HUES64 (cell line): ENCODE data around the gene VPS9D1. TPM values are rescaled to one million over a fixed set of nuclear protein-coding genes. Genes with fewer than 3 reads are reported as not detected.
A peak's percentile ranks its signal among the peaks of the same experiment; 100 is the strongest.

ENCODE experiments used
- H3K27ac ChIP-seq: 2 replicates; pipeline ENCODE4 v1.7.0; 2013; ENCODE audit warnings: low read depth, low read length, inconsistent platforms
- H3K27me3 ChIP-seq: 2 replicates; pipeline ENCODE4 v1.6.1; 2013; ENCODE audit warnings: mild to moderate bottlenecking, low read length; ENCODE audit not compliant: insufficient read depth
- H3K36me3 ChIP-seq: 2 replicates; pipeline ENCODE4 v1.6.1; 2013; ENCODE audit warnings: mild to moderate bottlenecking, low read length; ENCODE audit not compliant: insufficient read depth
- H3K4me1 ChIP-seq: 2 replicates; pipeline ENCODE4 v1.6.1; 2013; ENCODE audit warnings: mild to moderate bottlenecking, low read length, moderate library complexity; ENCODE audit not compliant: insufficient read depth
- H3K4me3 ChIP-seq: 2 replicates; pipeline ENCODE4 v1.5.1; 2013; ENCODE audit warnings: mild to moderate bottlenecking, low read length, moderate library complexity
- H3K9ac ChIP-seq: 2 replicates; pipeline ENCODE4 v1.6.1; 2013; ENCODE audit warnings: mild to moderate bottlenecking, low read depth, low read length
- H3K9me3 ChIP-seq: 2 replicates; pipeline ENCODE4 v1.6.1; 2013; ENCODE audit warnings: low read depth, low read length; ENCODE audit not compliant: insufficient read depth
- WGBS: fragments of 150-250, 120-280 bp; methylation state at CpG from one replicate; pipeline ENCODE4 v1.1.7; 2013; ENCODE audit warnings: missing lambda C conversion rate; 5-methylcytosine and 5-hydroxymethylcytosine counted together
- polyA plus RNA-seq, 2 experiments: library from polyadenylated mRNA; stranded (reverse); fragments of 50-300 nt; gene quantifications; one replicate each; pipeline ENCODE4 v1.2.3, GENCODE V29; 2013

The VPS9D1 gene
- polyA plus RNA-seq (2013, experiment 1 of 2): 3.5 TPM
- polyA plus RNA-seq (2013, experiment 2 of 2): 7.5 TPM

DNA sequence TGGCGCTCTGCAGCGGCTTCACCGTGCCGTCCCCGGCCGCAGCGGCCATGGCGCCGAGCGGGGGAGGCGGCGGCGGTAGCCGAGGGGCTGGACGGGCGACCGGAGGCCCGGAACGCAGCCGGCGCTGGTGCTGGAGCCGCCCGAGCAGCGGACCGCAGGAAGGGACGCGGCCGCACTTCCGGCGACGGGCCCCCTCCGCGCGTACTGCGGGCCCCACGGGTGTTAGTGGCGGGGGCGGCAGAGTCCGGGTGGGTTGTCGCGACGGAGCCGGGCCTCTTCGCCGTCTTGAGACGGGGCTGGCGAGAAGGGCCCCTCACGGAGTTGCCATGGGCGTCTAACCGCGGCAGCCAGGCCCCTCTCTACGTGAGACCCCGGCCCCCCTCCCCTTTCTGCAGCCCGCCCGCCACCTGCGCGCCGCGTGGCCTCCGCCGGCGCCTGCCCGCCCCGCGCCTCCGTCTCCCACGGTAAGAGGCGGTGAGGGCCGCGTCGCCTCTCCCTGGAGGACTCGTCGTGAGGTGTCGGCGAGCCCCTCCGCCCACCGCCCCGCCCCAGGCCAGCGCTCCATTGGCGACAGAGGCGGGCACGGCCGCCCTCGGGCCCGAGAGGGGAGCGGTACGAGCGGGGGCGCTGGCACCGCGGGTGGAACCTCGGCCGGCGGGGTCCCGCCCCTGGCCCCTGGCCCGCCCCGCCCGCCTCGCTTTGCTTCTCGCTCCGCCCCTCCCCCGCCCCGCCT is at the start of gene VPS9D1, which contains the start of gene ZNF276:
Gene VPS9D1 (minus strand): TSS at position 86 of the 733 bp plus-strand sequence. CDS start 37 bp downstream, at position 49.
Gene ZNF276 (plus strand): TSS at position 725 of the 733 bp plus-strand sequence. CDS start 104 bp downstream, outside the sequence.
- peaks cover 5% of the 10 kb centered on the region; the same call in 1 of the 2 replicates for H3K4me1 ChIP-seq
- H3K27me3 ChIP-seq: peaks cover 38% of the 10 kb centered on the region
- H3K36me3 ChIP-seq: peaks cover 18% of the 10 kb centered on the region
- H3K27ac ChIP-seq: peak within 1 kb of the TSS; percentile 85; the same call in 1 of the 2 replicates
- WGBS: under 1% methylated on average over 102 of the region's 103 CpGs
- peak within 1 kb of the TSS; percentile 85 for H3K9ac ChIP-seq
- H3K4me3 ChIP-seq: peak within 1 kb of the TSS; percentile 67
- H3K9me3 ChIP-seq: no peaks in the 10 kb centered on the region

GRCh38 chr16:89770367-89770766 is 49.7 kb upstream of the VPS9D1 start:
- H3K4me1 ChIP-seq: no peaks in the 10 kb centered on the region
- no peak overlapping the region for H3K9ac ChIP-seq
- H3K27me3 ChIP-seq: no peaks in the 10 kb centered on the region
- no peaks in the 10 kb centered on the region for H3K9me3 ChIP-seq
- H3K36me3 ChIP-seq: peaks cover 94% of the 10 kb centered on the region
- no peak overlapping the region for H3K27ac ChIP-seq
- WGBS: 95% methylated on average over 16 of the region's 16 CpGs
- no peak overlapping the region for H3K4me3 ChIP-seq

DNA sequence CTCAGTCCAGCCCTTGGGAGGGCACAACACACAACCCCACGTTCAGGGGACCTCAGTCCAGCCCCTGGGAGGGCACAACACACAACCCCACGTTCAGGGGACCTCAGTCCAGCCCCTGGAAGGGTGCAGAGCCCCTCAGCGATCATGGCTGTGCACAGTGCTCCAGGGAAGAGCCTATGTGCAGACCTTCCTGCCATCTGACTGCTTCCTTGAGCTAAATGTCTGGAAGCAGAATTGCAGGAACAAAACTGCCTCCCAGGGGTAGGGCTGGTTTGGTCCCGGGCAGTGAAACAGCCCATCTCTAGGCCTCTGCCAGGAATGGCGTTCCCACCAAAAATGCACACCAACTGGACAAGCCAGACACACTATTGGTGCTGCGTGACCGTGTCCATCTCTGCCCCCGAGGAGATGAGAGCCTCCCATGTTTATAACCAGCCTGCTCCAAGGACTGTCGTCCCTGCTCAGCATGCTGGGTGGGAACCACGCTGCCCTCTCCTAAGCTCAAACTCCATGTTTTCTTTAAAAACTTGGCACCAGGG is 44.7 kb upstream of the VPS9D1 start:
- Histone ChIP-seq H3K9ac (no peak overlapping the region), H3K27ac (no peak overlapping the region)

DNA sequence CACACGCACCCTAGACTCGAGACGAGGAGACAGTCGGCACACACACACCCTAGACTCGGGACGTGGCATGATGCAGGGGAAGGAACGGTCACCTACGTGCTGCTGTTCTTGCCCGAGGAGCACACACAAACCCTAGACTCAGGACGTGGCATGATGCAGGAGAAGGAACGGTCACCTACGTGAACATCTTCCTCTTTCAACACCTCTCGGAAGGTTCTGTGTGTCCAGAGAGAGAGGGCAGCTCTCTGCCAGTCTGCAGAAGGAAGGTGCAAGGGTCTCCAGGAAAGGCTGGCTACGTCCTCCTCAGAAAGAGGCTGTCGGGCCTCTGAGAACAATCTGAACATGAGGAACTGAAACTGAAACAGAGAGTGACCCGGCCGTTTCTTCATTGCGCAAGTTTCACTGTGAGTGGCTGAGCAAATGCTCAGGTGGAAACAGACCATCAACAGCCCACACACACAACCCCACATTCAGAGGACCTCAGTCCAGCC is 44.1 kb upstream of the VPS9D1 start:
- Histone ChIP-seq H3K9me3 (no peaks in the 10 kb centered on the region), H3K4me1 (no peaks in the 10 kb centered on the region), H3K9ac (no peak overlapping the region), H3K4me3 (no peak overlapping the region), H3K36me3 (peaks cover 95% of the 10 kb centered on the region), H3K27me3 (no peaks in the 10 kb centered on the region), H3K27ac (no peak overlapping the region)
- 96% methylated on average over 18 of the region's 18 CpGs for WGBS

More for the DNA sequence above, 44.7 kb upstream of the VPS9D1 start:
- Histone ChIP-seq H3K27me3 (no peaks in the 10 kb centered on the region), H3K4me3 (no peak overlapping the region), H3K4me1 (no peaks in the 10 kb centered on the region), H3K36me3 (peaks cover 95% of the 10 kb centered on the region), H3K9me3 (no peaks in the 10 kb centered on the region)
- 94% methylated on average over 10 of the region's 10 CpGs for WGBS

GRCh38 chr16:89761304-89761922 is 40.7 kb upstream of the VPS9D1 start:
- H3K27ac ChIP-seq: no peak overlapping the region
- no peaks in the 10 kb centered on the region for H3K27me3 ChIP-seq
- H3K4me3 ChIP-seq: no peak overlapping the region
- no peaks in the 10 kb centered on the region for H3K9me3 ChIP-seq
- H3K9ac ChIP-seq: no peak overlapping the region
- peaks cover 92% of the 10 kb centered on the region for H3K36me3 ChIP-seq
- 97% methylated on average over 17 of the region's 17 CpGs for WGBS
- H3K4me1 ChIP-seq: no peaks in the 10 kb centered on the region

DNA sequence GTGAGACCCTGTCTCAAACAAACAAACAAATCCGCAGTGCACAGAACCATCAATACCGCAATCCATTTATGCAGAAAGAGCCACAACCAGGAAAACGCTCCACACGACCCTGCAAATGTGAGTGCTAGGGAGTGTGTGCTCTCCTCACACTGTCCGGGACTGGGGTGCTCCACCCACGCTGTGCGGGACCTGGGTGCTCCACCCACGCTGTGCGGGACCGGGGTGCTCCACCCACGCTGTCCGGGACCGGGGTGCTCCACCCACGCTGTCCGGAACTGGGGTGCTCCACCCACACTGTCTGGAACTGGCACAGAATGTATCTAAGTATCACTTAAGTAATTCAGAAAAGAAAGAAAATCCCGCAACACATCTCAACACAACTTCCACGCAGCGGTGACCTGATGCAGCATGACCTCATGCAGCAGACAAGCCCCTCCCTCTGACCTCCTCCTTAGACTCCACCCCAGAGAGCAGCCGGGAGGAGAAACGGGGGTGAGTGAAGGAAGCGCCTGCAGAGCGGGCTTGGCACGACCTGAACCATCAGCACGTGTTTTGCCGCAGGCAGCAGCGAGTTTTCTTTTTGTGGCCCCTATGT is 39.1 kb upstream of the VPS9D1 start:
- peaks cover 88% of the 10 kb centered on the region for H3K36me3 ChIP-seq
- H3K27me3 ChIP-seq: no peaks in the 10 kb centered on the region
- no peak overlapping the region for H3K27ac ChIP-seq
- no peak overlapping the region for H3K4me3 ChIP-seq
- WGBS: 94% methylated on average over 26 of the region's 26 CpGs
- H3K9me3 ChIP-seq: no peaks in the 10 kb centered on the region
- no peak overlapping the region for H3K9ac ChIP-seq
- H3K4me1 ChIP-seq: no peaks in the 10 kb centered on the region

DNA sequence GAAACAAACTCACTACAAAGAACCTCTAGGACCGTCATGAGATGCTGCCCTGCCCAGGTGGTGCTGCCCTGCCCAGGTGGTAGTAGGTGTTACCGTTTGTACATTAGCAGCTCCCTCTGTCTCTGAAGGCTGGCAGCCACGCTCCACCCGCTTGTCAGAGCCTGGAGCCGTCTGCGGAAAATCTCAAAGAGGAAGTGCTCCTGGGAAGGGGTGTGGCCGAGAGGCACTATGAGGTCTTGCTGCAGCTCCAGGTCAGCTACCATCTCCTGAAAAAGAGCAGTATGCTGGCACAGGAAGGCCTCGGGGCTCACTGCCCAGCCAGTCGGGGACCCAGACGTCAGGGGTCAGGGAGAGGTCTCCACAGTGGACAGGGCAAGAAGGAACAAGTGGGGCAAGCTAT is 28.9 kb upstream of the VPS9D1 start:
- Histone ChIP-seq H3K27ac (no peak overlapping the region), H3K36me3 (peaks cover 73% of the 10 kb centered on the region)
- WGBS: 94% methylated on average over 10 of the region's 10 CpGs

GRCh38 chr16:89748921-89749320 is 28.2 kb upstream of the VPS9D1 start:
- H3K36me3 ChIP-seq: peaks cover 80% of the 10 kb centered on the region
- WGBS: 98% methylated on average over 11 of the region's 11 CpGs
- H3K9me3 ChIP-seq: no peaks in the 10 kb centered on the region

More for the DNA sequence above, 28.9 kb upstream of the VPS9D1 start:
- no peak overlapping the region for H3K9ac ChIP-seq
- H3K4me3 ChIP-seq: no peak overlapping the region
- no peaks in the 10 kb centered on the region for H3K4me1 ChIP-seq
- H3K27me3 ChIP-seq: no peaks in the 10 kb centered on the region
- no peaks in the 10 kb centered on the region for H3K9me3 ChIP-seq

GRCh38 chr16:89748076-89748475 is 27.4 kb upstream of the VPS9D1 start:
- H3K9ac ChIP-seq: no peak overlapping the region
- H3K4me1 ChIP-seq: no peaks in the 10 kb centered on the region
- H3K27ac ChIP-seq: no peak overlapping the region
- WGBS: 96% methylated on average over 9 of the region's 9 CpGs
- H3K4me3 ChIP-seq: no peak overlapping the region
- no peaks in the 10 kb centered on the region for H3K9me3 ChIP-seq
- no peaks in the 10 kb centered on the region for H3K27me3 ChIP-seq
- H3K36me3 ChIP-seq: peaks cover 83% of the 10 kb centered on the region

More at GRCh38 chr16:89748921-89749320, 28.2 kb upstream of the VPS9D1 start:
- Histone ChIP-seq H3K4me1 (no peaks in the 10 kb centered on the region), H3K27me3 (no peaks in the 10 kb centered on the region), H3K27ac (no peak overlapping the region), H3K9ac (no peak overlapping the region), H3K4me3 (no peak overlapping the region)

DNA sequence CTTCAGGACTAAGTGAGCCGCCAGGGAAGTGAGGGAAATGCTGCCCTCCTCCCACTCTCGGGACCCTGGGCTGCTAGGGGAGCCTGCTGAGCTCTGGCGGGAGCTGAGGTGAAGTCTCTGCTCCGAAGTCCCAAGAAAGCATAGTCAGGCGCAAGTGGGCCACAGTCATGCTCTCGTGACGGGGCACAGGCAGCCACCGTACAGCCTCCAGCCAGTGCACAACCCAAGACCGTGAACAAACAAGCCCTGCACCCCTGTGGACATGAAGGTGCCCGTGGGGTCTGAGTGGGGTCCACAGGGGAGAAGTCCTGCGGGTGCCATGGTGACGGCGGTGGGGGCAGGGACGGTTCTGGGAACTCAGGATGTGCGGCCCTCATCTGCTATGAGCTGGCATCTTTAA is 25.3 kb upstream of the VPS9D1 start:
- H3K4me3 ChIP-seq: no peak overlapping the region
- no peak overlapping the region for H3K9ac ChIP-seq
- no peaks in the 10 kb centered on the region for H3K4me1 ChIP-seq
- H3K36me3 ChIP-seq: peaks cover 93% of the 10 kb centered on the region
- no peak overlapping the region for H3K27ac ChIP-seq
- no peaks in the 10 kb centered on the region for H3K9me3 ChIP-seq
- WGBS: 96% methylated on average over 15 of the region's 15 CpGs
- H3K27me3 ChIP-seq: no peaks in the 10 kb centered on the region

GRCh38 chr16:89744813-89745212 is 24.1 kb upstream of the VPS9D1 start:
- Histone ChIP-seq H3K4me3 (no peak overlapping the region), H3K27me3 (no peaks in the 10 kb centered on the region), H3K27ac (no peak overlapping the region), H3K9ac (no peak overlapping the region), H3K9me3 (no peaks in the 10 kb centered on the region), H3K4me1 (no peaks in the 10 kb centered on the region), H3K36me3 (peaks cover 94% of the 10 kb centered on the region)
- 97% methylated on average over 16 of the region's 16 CpGs for WGBS
